NCI-H2196 (cell line): ENCODE results near the gene PPP1CC.
A peak's percentile ranks its signal among the peaks of the same experiment; 100 is the strongest.

ENCODE experiments used
- DNase-seq: peaks from one replicate; lab custom pipeline; 2025; ENCODE audit not compliant: unreplicated experiment; lab: John Stamatoyannopoulos, UW

PPP1CC gene

GRCh38 chr12:110689281-110690126, 53.2 kb downstream of the PPP1CC start:
- no peak for DNase-seq

GRCh38 chr12:110688446-110689280, 54.0 kb downstream of the PPP1CC start, which contains the start of gene HVCN1:
Gene HVCN1 (minus strand): TSS chr12:110689115. CDS start chr12:110683245, 5,870 bp downstream.
- no peak for DNase-seq

GRCh38 chr12:110687396-110688169, 55.1 kb downstream of the PPP1CC start:
- DNase-seq = no peak

GRCh38 chr12:110686294-110686903, 56.3 kb downstream of the PPP1CC start:
- DNase-seq = no peak

GRCh38 chr12:110684312-110684836, 58.3 kb downstream of the PPP1CC start:
- DNase-seq = peak; percentile 18

GRCh38 chr12:110683888-110684287, 58.8 kb downstream of the PPP1CC start:
- DNase-seq = no peak

GRCh38 chr12:110680032-110680431, 62.7 kb downstream of the PPP1CC start:
- DNase-seq = no peak

- no peak for DNase-seq
Observed at GRCh38 chr12:110679201-110679600, 63.5 kb downstream of the PPP1CC start.

- no peak for DNase-seq
Observed at GRCh38 chr12:110677982-110678381, 64.7 kb downstream of the PPP1CC start.

GRCh38 chr12:110677206-110677911, 65.3 kb downstream of the PPP1CC start:
- DNase-seq = no peak

- no peak for DNase-seq
Observed at GRCh38 chr12:110676171-110676570, 66.5 kb downstream of the PPP1CC start.

- no peak for DNase-seq
Observed at GRCh38 chr12:110670161-110670701, 72.5 kb downstream of the PPP1CC start.
